GM21423 (cell line): ENCODE measurements around the gene MAX.
"Not testable (repeated sequence)": the region's sequence is repeated elsewhere in the genome, so short reads cannot be mapped to it uniquely, and the experiment has no call there.

Source experiments
- ATAC-seq: cut with Tn5 transposase; IDR thresholded peaks from one replicate; pipeline ENCODE4 v1.9.1; 2021; ENCODE audit warnings: mild to moderate bottlenecking, moderate library complexity; ENCODE audit not compliant: unreplicated experiment

The MAX gene

GRCh38 chr14:65106316-65106715 lies 4.0 kb upstream of the MAX start:
- no peak for ATAC-seq

- ATAC-seq = no peak
Observed at GRCh38 chr14:65104791-65105190, 2.5 kb upstream of the MAX start.

GRCh38 chr14:65103150-65103760 lies 938 bp upstream of the MAX start:
- no peak for ATAC-seq

GRCh38 chr14:65101631-65102440 lies 481 bp downstream of the MAX start:
- no peak for ATAC-seq

GRCh38 chr14:65100922-65101541 lies 1.3 kb downstream of the MAX start:
- no peak for ATAC-seq

- no peak for ATAC-seq
Observed at GRCh38 chr14:65098586-65098985, 3.7 kb downstream of the MAX start.

- ATAC-seq = no peak
Observed at GRCh38 chr14:65096323-65097089, 5.8 kb downstream of the MAX start.

GRCh38 chr14:65095633-65096205 lies 6.6 kb downstream of the MAX start:
- ATAC-seq = no peak

- ATAC-seq = no peak
Observed at GRCh38 chr14:65092349-65092748, 10.0 kb downstream of the MAX start.

- ATAC-seq = not testable (repeated sequence)
Observed at GRCh38 chr14:65087835-65088234, 14.5 kb downstream of the MAX start.

- ATAC-seq = not testable (repeated sequence)
Observed at GRCh38 chr14:65086686-65087085, 15.6 kb downstream of the MAX start.

GRCh38 chr14:65084554-65085505 lies 17.5 kb downstream of the MAX start:
- no peak for ATAC-seq

- no peak for ATAC-seq
Observed at GRCh38 chr14:65082930-65083329, 19.4 kb downstream of the MAX start.

GRCh38 chr14:65080960-65081747 lies 21.2 kb downstream of the MAX start:
- no peak for ATAC-seq

GRCh38 chr14:65079768-65080167 lies 22.5 kb downstream of the MAX start:
- no peak for ATAC-seq

GRCh38 chr14:65079201-65079600 lies 23.1 kb downstream of the MAX start:
- no peak for ATAC-seq

GRCh38 chr14:65077318-65077717 lies 25.0 kb downstream of the MAX start:
- no peak for ATAC-seq

- ATAC-seq = no peak
Observed at GRCh38 chr14:65075628-65076325, 26.5 kb downstream of the MAX start.
